Upper lobe of left lung (tissue), 4 donors: ENCODE data around the gene PRR5.

Source experiments
- EP300 ChIP-seq, 4 donors: sonication (generic); formaldehyde crosslinking; IDR thresholded peaks; one replicate each; pipeline ENCODE4 v1.5.1; 2017; ENCODE audit warnings: antibody characterized with exemption in 4 of 4, control low read depth in 2 of 4
- POLR2A ChIP-seq, 4 donors: fragments of 450-650 bp; IDR thresholded peaks; one replicate each; pipeline ENCODE4 v1.5.1; 2016 to 2017; ENCODE audit warnings: antibody characterized with exemption in 4 of 4, mild to moderate bottlenecking in 2 of 4
- TF ChIP-seq, protein P1 (sequence below), 6 experiments: fragments of 450-650 bp in 4 of 6; fragments of 200-600 bp in 2 of 6; sonication (generic) in 2 of 6; IDR thresholded peaks; one replicate each; pipeline ENCODE4 v1.5.1; 2016 to 2019; ENCODE audit warnings: antibody characterized with exemption in 6 of 6

DNA sequence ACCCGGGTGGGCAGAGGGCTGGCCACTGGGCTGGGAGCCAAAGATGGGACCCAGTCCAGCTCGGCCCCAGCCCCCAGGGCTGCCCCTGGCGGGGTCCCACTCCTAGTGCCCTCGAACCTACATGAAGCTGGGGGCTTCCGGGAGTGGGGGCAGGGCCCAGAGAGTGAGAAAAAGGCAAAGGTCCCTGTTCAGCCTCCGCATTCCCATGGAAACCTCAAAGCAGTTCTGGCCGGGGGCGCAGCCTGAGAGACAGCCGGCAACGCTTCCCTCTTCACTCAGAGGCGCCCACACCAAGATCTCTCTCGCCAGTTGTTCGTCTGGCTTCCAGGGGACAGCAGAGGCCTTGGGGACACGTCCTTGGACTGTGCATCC lies 28.0 kb downstream of the PRR5 start:
- TF ChIP-seq, protein P1, sequence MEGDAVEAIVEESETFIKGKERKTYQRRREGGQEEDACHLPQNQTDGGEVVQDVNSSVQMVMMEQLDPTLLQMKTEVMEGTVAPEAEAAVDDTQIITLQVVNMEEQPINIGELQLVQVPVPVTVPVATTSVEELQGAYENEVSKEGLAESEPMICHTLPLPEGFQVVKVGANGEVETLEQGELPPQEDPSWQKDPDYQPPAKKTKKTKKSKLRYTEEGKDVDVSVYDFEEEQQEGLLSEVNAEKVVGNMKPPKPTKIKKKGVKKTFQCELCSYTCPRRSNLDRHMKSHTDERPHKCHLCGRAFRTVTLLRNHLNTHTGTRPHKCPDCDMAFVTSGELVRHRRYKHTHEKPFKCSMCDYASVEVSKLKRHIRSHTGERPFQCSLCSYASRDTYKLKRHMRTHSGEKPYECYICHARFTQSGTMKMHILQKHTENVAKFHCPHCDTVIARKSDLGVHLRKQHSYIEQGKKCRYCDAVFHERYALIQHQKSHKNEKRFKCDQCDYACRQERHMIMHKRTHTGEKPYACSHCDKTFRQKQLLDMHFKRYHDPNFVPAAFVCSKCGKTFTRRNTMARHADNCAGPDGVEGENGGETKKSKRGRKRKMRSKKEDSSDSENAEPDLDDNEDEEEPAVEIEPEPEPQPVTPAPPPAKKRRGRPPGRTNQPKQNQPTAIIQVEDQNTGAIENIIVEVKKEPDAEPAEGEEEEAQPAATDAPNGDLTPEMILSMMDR (IDR thresholded peaks at IDR 0.05), result no peak
- TF ChIP-seq EP300 (IDR thresholded peaks at IDR 0.05) (no peak), POLR2A (IDR thresholded peaks at IDR 0.05) (no peak)
